Posterior cingulate gyrus (tissue), 11 donors: Measurements from ENCODE around the gene HIVEP1.

ENCODE experiments used
- DNase-seq, 10 donors: peaks; one replicate each; pipeline versions ENCODE4 v3.0.0 to v3.0.0-alpha.2; 2020 to 2021; ENCODE audit warnings: mixed read lengths in 3 of 10
- intact Hi-C: fragments of 100-400 bp; cut with DNase I; formaldehyde crosslinking; loops from one replicate; pipeline ENCODE4 v1.15.1; 2023

Gene HIVEP1

GRCh38 chr6:12037798-12038197, 25.7 kb downstream of the HIVEP1 start:
- intact Hi-C loops = loop anchor here (10.0 kb wide), 1 partner anchor 383 kb away; no protein-coding TSS in a partner anchor
- DNase-seq = no peak

DNA sequence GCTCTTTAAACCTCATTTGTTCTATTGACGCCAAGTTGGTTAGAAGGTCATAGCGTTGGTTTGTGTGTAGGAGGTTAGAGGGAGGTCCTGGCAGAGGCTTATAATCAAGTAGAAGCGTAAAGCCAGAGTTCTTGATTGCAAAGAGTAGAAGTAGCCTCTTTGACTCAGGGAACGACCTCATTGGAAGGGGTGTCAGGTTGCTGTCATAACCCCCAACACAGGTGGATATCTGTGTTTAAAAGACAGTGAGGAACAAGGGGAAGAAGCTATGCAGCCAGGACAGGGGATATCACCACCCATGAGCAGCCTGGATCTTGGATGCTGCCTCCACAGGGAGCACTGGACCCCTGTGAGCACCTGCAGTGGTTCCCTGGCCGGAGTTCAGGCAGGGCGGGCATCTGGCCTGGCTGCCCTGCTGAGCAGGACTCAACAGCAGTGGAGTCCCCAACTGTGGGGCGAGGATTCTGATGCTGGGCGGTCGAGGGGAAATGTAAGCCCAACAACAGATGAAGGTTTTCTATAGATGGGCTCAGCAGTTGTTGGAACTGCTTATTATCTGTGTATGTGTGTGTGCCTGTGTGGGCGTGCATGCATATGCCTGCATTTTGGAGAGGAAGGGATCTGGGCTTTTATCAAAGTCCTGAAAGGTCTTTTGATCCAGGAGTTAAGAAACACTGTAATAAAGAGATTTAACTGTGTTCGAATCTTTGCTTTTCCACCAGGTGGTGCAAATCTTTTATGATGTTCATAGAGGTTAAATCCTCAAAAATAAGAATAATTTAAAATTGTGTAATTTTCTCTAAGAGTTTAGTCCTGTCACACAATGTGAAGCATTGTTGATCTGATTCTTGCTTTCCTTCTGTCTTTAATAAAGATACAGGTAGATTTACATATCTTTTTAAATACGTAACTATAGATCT, 27.7 kb downstream of the HIVEP1 start:
- intact Hi-C loops = loop anchor here (10.0 kb wide), 1 partner anchor 385 kb away; no protein-coding TSS in a partner anchor
- no peak for DNase-seq

- no peak for DNase-seq
- intact Hi-C loops = no loop called here
These were observed 35.2 kb downstream of the HIVEP1 start for GRCh38 chr6:12047304-12047703.

DNA sequence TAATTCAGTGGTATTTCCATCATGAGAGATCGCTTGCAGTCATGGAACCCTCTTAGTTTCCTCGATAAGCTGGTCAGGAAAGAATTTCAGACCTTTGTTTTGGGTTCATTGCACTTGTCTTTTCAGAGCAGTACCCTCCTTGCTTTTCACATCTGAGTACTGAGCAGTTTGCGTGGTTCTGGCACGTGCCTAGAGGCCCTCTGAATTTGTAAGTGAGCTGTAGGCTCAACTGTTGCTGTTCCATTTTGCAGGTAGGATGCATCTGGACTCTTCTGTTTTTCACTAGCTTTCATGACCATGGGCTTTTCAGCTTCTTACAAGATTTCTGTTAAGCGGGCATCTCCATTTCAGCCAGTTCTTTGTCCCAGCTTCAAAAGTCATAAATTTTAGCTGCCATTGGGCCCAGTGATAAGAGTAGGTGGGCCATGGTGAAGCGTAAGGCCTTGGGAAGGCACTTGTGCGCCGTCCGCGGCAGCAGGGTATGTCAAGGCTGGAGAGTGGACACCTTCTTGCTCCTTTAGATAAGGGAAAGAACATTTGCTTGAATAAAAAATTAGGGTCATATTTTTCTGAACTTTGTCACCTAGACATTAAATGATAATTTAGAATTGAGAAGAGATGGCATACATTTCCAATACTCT, 35.8 kb downstream of the HIVEP1 start:
- intact Hi-C loops = no loop called here
- DNase-seq = no peak

DNA sequence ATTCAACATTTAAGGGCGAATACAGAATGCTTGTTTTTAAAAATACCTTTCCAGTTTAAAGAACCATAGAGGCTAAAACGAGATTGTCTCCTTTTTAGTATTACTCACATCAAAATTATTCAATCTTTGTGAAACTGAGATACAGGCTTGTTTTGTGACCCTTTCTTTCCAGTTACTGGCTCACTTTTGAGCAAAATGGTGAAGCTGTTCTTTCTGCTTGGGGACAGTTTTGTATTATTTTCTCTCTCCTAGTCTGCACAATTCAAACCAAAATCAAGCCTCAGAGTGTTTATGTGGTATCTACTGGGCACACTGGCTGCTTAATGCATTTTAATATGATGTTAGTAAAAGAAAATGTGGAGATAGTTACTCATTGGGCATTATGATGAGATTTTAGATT, 36.5 kb downstream of the HIVEP1 start:
- DNase-seq = no peak
- intact Hi-C loops = no loop called here

DNA sequence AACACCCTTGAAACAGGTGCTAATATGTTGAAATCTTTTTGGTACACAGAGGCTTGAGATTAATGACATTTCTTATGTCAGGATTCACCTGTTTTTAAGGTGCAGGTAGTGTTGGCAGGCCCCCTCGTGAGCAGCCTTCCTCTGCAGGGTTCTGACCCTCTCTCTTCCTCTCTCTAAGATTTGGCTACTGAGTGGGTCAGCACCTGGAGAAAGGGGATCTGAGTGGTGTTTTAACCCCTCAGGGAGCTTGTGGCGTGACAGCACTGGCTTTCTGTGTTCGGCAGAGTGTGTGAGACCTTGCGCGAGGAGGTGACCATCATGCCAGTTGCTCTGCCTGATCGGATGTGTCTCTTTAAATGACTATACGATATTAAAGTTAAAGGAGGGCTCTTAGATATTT, 37.1 kb downstream of the HIVEP1 start:
- intact Hi-C loops = no loop called here
- no peak for DNase-seq

DNA sequence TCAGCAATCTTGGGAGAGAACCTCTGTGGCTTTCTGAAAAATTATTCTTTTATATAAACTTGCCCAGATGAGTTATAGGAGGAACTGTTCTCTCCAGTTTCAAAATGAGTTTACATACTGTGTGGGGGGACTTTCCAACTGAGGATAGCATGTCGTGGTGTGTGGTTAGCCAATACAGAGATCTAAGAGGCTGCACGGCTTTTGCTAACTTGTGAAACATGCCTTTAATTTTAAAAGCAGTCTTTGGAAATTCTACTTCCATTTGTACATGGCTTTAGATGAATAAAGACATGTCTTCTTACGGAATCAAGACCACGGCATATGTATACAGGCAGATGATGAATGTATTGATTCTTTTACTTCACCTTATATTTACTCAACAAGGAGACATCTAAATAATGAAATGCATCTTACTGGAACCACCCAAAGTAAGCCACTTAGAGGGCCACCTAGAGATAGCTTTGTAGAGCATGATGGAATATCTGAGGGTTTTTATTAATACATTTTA, 39.8 kb downstream of the HIVEP1 start:
- intact Hi-C loops = no loop called here
- DNase-seq = no peak

- no peak for DNase-seq
- intact Hi-C loops = no loop called here
These were observed 46.3 kb downstream of the HIVEP1 start for GRCh38 chr6:12058172-12058961.

- intact Hi-C loops = no loop called here
- peak; percentile 29 to 95 (median 72) for DNase-seq
These were observed 48.9 kb downstream of the HIVEP1 start for GRCh38 chr6:12060780-12061609.

- DNase-seq = no peak
- intact Hi-C loops = no loop called here
These were observed 50.5 kb downstream of the HIVEP1 start for GRCh38 chr6:12062605-12063004.

GRCh38 chr6:12064131-12064530, 52.0 kb downstream of the HIVEP1 start:
- DNase-seq = no peak
- intact Hi-C loops = no loop called here

- no peak for DNase-seq
- intact Hi-C loops = no loop called here
These were observed 52.5 kb downstream of the HIVEP1 start for GRCh38 chr6:12064538-12065071.

GRCh38 chr6:12065321-12066140, 53.4 kb downstream of the HIVEP1 start:
- intact Hi-C loops = no loop called here
- peak in 2 of 10 donors; percentile 26 to 82 for DNase-seq

- intact Hi-C loops = no loop called here
- no peak for DNase-seq
These were observed 54.2 kb downstream of the HIVEP1 start for GRCh38 chr6:12066297-12066696.

DNA sequence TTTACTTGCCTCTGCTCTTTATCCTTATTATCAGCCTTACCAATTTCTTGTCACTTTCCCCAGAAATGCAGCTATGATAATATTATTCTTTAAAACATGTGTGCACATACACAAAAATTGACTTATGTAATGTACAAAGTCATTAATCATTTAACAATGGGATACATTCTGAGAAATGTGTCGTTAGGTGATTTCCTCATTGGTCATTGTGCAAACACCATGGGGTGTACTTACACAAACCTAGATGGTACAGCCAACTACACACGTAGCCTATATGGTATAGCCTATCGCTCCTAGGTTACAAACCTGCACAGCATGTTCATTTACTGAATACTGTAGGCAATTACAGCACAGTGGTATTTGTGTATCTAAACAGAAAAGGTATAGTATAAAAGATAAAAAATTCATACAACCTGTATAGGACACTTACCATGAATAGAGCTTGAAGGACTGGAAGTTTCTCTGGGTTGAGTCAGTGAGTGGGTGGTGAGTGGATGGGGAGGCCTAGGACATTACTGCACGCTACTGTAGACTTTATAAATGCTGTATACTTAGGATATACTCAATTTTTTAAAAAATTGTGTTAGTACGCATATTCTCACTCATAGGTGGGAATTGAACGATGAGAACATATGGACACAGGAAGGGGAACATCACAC, 56.9 kb downstream of the HIVEP1 start:
- intact Hi-C loops = no loop called here
- no peak for DNase-seq

GRCh38 chr6:12069891-12070529, 57.9 kb downstream of the HIVEP1 start:
- DNase-seq = no peak
- intact Hi-C loops = no loop called here

DNA sequence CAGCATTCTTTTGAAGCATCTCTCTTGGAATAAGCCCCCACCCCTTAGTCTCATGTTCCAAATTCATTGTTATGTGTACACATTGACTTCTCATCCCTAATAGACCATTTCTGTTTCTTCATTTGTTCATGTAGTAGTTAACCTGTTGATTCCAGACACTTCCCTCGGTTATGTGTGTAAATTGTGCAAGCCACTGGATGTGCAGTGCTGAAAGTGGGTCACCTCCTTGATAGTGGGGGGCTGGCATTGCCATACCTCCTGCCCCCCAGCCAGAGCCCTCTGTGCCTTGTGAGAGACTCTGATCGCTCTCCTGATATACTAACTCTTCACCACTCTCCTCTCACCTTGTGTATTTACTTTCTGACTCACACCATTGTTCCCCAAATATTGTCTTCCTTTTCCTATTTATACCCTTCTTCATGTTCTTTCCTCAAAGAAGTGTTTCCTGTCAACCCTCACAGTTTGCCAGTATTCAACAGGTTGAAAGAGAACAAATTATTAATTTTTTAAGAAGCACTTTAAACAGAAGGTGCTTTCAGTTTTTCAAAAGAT, 59.0 kb downstream of the HIVEP1 start:
- intact Hi-C loops = no loop called here
- DNase-seq = no peak
